ENCODE measurements around the gene RASAL3. TPM values are rescaled to one million over a fixed set of nuclear protein-coding genes. Genes with fewer than 3 reads are reported as not detected.

The RASAL3 gene
- polyA plus RNA-seq, 2 donors: 3.6 to 5.8 TPM

DNA sequence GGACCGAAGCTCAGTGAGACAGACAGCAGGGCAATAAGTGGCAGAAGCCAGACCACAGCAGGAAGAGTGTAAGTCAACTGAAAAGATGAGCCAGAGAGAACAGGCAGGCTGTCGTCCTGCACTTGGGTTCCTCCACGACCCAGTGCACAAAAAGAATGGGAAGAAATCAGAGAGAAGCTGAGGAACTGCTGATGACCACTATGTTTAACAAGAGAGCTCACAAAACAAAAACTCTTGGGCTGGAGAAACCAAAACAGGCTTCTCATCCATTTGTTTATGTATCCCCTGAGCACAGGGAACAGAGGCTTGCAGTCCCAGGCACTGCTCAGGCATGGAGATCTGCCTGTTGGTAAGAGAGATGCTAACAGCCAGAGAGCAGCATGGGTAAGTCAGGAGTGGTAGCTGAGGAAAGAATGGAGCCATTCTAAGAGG, 59.5 kb downstream of the RASAL3 start:
- H3K9me3 ChIP-seq (ENCODE audit: control insufficient read depth in 2 of 2, insufficient read depth in 1 of 2, low read depth in 1 of 2, low read length in 1 of 2): no peaks in the 10 kb centered on the region
- peak overlapping the region; percentile 53 to 65 for H3K27ac ChIP-seq (ENCODE audit: low read depth in 2 of 2, low read length in 1 of 2)
- no peak overlapping the region for H3K4me3 ChIP-seq (ENCODE audit: low read depth in 1 of 2, low read length in 2 of 2)
- H3K27me3 ChIP-seq (ENCODE audit: control insufficient read depth in 1 of 2, insufficient read depth in 2 of 2, low read length in 2 of 2): no peaks in the 10 kb centered on the region
- peaks cover 0 to 7% of the 10 kb centered on the region in 2 donors for H3K4me1 ChIP-seq (ENCODE audit: control insufficient read depth in 2 of 2, insufficient read depth in 2 of 2, low read length in 1 of 2)
- whole genome bisulfite sequencing, 2 donors: 46 to 57% methylated on average over 3 of the region's 3 CpGs
- peaks cover 13 to 41% of the 10 kb centered on the region in 2 donors for H3K36me3 ChIP-seq (ENCODE audit: control insufficient read depth in 2 of 2, insufficient read depth in 2 of 2, low read length in 1 of 2)

DNA sequence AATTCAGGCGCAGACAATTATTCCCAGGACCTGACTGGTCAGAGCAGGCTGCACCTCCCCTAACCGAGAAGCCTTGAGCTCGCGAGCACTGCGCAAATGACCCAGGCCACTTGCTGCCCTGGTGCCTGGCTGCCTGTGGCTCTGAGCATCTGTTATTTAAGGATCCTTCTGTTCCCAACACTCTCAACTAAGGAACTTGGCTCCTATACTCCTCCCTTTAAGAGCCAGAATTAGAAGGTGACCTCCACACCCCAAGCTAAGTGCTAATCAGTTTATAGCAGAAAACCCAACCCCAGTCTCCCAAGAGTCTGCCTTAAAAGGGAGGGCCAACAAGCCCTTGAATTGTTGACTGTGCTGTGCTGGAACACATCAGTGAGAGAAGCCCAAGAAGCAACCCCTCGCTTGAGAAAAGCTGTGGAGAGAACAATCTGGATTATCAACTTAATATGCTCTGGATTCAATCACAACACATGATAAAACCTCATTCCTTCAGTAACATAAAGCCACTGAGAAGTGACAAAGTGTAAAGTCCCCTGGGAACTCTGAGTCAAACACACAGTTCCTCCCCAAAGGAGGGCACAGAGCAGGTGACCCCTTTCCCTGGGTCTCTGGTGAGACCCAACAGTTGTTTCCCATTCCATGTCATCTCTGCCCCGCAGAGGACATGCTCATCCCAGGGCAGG, 60.1 kb downstream of the RASAL3 start:
- H3K4me1 ChIP-seq (ENCODE audit: control insufficient read depth in 2 of 2, insufficient read depth in 2 of 2, low read length in 1 of 2): peaks cover 0 to 7% of the 10 kb centered on the region in 2 donors
- H3K27ac ChIP-seq (ENCODE audit: low read depth in 2 of 2, low read length in 1 of 2): peak overlapping the region; percentile 53 to 65
- H3K36me3 ChIP-seq (ENCODE audit: control insufficient read depth in 2 of 2, insufficient read depth in 2 of 2, low read length in 1 of 2): peaks cover 18 to 47% of the 10 kb centered on the region in 2 donors
- no peaks in the 10 kb centered on the region for H3K27me3 ChIP-seq (ENCODE audit: control insufficient read depth in 1 of 2, insufficient read depth in 2 of 2, low read length in 2 of 2)
- H3K4me3 ChIP-seq (ENCODE audit: low read depth in 1 of 2, low read length in 2 of 2): no peak overlapping the region
- no peaks in the 10 kb centered on the region for H3K9me3 ChIP-seq (ENCODE audit: control insufficient read depth in 2 of 2, insufficient read depth in 1 of 2, low read depth in 1 of 2, low read length in 1 of 2)
- 74 to 82% methylated on average over 7 of the region's 7 CpGs for WGBS, 2 donors

DNA sequence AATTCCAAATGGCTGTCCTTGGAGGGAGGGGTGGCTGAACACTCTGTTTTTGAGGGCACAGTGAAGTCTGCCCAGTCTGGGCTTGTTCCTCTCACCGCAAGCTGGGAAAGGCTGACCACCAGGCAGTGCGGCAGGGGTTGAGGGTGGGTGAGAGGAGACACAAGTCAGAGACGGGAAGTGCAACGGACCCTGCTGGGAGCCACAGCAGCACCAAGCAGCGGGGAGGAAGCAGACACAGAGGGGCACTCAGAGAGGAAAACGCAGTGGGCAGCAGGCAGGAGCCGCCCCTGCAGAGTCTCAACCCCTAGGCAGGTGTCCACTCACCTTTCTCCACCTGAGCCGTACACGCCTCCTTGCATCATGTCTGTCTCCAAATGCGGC, 61.2 kb downstream of the RASAL3 start:
- 90 to 93% methylated on average over 8 to 10 of the region's 10 CpGs for WGBS, 2 donors
- Histone ChIP-seq H3K27me3 (ENCODE audit: control insufficient read depth in 1 of 2, insufficient read depth in 2 of 2, low read length in 2 of 2) (no peaks in the 10 kb centered on the region), H3K9me3 (ENCODE audit: control insufficient read depth in 2 of 2, insufficient read depth in 1 of 2, low read depth in 1 of 2, low read length in 1 of 2) (no peaks in the 10 kb centered on the region), H3K4me3 (ENCODE audit: low read depth in 1 of 2, low read length in 2 of 2) (no peak overlapping the region), H3K4me1 (ENCODE audit: control insufficient read depth in 2 of 2, insufficient read depth in 2 of 2, low read length in 1 of 2) (peaks cover 0 to 7% of the 10 kb centered on the region in 2 donors), H3K27ac (ENCODE audit: low read depth in 2 of 2, low read length in 1 of 2) (peak overlapping the region in 1 of 2 donors; percentile 23), H3K36me3 (ENCODE audit: control insufficient read depth in 2 of 2, insufficient read depth in 2 of 2, low read length in 1 of 2) (peaks cover 19 to 58% of the 10 kb centered on the region in 2 donors)

DNA sequence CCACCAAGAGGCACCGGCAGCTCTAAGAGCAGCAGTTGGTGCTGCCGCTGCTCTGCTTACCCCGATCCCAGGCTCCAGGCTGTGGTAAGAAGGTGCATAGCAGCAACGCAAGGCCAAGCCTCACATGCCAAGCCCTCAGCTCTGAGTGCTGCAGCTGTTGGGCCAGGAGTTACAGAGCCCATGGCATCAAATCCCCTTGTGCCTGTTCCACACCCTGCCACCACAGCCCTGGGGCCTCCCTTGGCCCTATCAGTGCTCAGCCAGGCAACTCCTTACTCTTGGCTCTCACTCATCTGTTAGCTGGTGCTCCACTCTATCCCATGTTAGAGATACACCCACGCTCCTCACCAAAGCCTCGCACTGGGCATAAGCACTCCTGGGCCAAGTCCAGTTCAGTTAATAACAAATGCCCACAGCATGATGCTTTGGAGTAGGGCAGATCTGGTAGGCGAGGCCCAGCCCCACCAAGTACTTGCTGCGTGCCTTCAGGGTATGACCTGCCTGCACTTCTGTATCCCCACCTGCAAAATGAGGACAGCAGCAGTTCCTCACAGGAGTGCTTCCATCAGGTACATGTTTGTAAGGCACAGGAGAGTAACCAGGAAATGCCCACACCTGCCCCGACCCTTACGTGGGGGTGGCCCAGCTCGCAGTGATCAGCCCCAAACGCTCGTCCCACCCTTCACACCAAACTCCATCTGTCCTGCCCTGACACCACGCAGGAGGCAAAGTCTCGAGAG, 61.8 kb downstream of the RASAL3 start:
- Histone ChIP-seq H3K4me3 (ENCODE audit: low read depth in 1 of 2, low read length in 2 of 2) (no peak overlapping the region), H3K9me3 (ENCODE audit: control insufficient read depth in 2 of 2, insufficient read depth in 1 of 2, low read depth in 1 of 2, low read length in 1 of 2) (no peaks in the 10 kb centered on the region), H3K27ac (ENCODE audit: low read depth in 2 of 2, low read length in 1 of 2) (no peak overlapping the region), H3K36me3 (ENCODE audit: control insufficient read depth in 2 of 2, insufficient read depth in 2 of 2, low read length in 1 of 2) (peaks cover 25 to 64% of the 10 kb centered on the region in 2 donors), H3K27me3 (ENCODE audit: control insufficient read depth in 1 of 2, insufficient read depth in 2 of 2, low read length in 2 of 2) (no peaks in the 10 kb centered on the region), H3K4me1 (ENCODE audit: control insufficient read depth in 2 of 2, insufficient read depth in 2 of 2, low read length in 1 of 2) (peaks cover 0 to 7% of the 10 kb centered on the region in 2 donors)
- WGBS, 2 donors: 80 to 87% methylated on average over 15 of the region's 15 CpGs

Other genes with a start within 250 kb of the RASAL3 start
- gene EPHX3, start 232.1 kb downstream of the RASAL3 start, polyA plus RNA-seq: 10 to 100 TPM; 30.4 to 69.8 TPM
- 10 to 100 TPM; 13.9 to 27.4 TPM for gene BRD4, start 132.0 kb downstream of the RASAL3 start, polyA plus RNA-seq
- gene AKAP8, start 84.8 kb downstream of the RASAL3 start, polyA plus RNA-seq: 10 to 100 TPM; 13.1 to 15.0 TPM
- gene AKAP8L, start 45.6 kb downstream of the RASAL3 start, polyA plus RNA-seq: 10 to 100 TPM; 37.9 to 75.5 TPM
- gene WIZ, start 14.6 kb downstream of the RASAL3 start, polyA plus RNA-seq: 10 to 100 TPM; 17.4 to 17.5 TPM
- gene PGLYRP2, start 15.0 kb upstream of the RASAL3 start, polyA plus RNA-seq: under 1 TPM in 1 of 2 donors, not detected in 1; 0.02 TPM
- gene CYP4F22, start 44.0 kb upstream of the RASAL3 start, polyA plus RNA-seq: 10 to 100 TPM in 1 of 2 donors, 1 to 10 TPM in 1; 4.4 to 17.3 TPM
- gene CYP4F8, start 150.7 kb upstream of the RASAL3 start, polyA plus RNA-seq: under 1 TPM; 0.10 to 0.19 TPM
- 10 to 100 TPM; 11.6 to 17.1 TPM for gene CYP4F3, start 176.4 kb upstream of the RASAL3 start, polyA plus RNA-seq
- 10 to 100 TPM; 31.6 to 50.0 TPM for gene CYP4F12, start 208.5 kb upstream of the RASAL3 start, polyA plus RNA-seq

Data from esophagus (tissue), 2 donors.